ENCODE results near the gene ESPN. TPM values are rescaled to one million over a fixed set of nuclear protein-coding genes. Genes with fewer than 3 reads are reported as not detected.

The ESPN gene
- total and polyA plus RNA-seq, 2 of the 8 experiments (the other 6 are each of a cell fraction or from before 2014, with no cell fraction given): 5.2 to 16.3 TPM

DNA sequence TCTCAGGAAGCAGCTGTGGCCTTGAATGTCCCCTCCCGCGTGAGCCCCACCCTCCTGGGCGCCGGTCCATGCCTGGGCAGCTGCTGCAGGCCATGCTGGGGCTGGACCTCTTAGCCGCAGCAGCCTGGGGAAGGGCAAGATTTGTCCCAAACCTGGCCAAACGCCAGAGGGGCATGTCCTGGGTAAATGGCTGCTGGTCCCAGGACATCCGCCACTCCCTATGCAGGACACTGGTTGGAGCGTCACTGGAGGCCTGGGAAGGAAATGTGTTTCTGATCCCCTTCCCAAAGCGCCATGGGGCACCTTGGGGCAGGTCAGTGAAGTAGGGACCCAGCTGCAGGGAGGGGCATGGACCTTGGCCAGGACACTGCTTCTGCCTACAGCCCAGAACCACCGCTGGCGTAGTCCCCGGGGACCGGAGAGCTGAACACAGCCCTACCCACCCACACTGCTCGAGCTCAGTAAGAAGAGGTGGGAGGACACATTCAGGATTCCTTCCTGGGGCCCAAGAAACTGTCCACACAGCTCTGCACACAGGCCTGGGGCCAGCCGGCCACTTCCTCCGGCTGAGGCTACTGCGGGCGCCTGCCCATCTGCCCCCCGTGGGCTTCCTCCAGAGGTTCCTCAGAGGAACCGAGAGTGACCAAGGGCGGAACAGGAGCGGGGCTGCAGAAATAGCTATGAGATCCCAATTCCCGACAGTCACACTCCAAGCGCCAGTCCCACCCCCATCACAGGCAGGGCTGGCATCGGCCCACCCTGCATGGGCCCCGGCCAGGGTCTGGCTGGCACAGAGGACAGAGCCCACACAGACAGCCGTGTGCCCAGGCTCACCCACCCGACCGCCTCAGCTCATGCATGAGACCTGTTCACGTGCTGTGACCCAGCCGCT is 77.7 kb downstream of the ESPN start:
- Histone ChIP-seq H3K4me2 (ENCODE audit: insufficient read depth in 1 of 2, low read depth in 2 of 2, low read length in 2 of 2) (no peak overlapping the region), H3K79me1 (ENCODE audit: low read depth, low read length) (no peaks in the 10 kb centered on the region; the same call in 1 of the 2 replicates), H3K23ac (ENCODE audit: insufficient read length) (no peak overlapping the region), H2AK5ac (ENCODE audit: low read depth, low read length) (no peak overlapping the region), H4K5ac (ENCODE audit: insufficient read length, low read depth, low read length) (no peak overlapping the region), H3K27me3 (replicated peaks in 1 of 4; ENCODE audit: control insufficient read depth in 3 of 4, extremely low read depth in 1 of 4, insufficient read depth in 3 of 4, low read length in 3 of 4) (peaks cover 0 to 16% (median 9%) of the 10 kb centered on the region in 4 experiments; a peak in 3 of 7 replicates), H4K8ac (ENCODE audit: extremely low read depth, insufficient read depth, low read length) (peak overlapping the region; percentile 63; the same call in 1 of the 2 replicates), H2AFZ (ENCODE audit: low read length) (no peak overlapping the region), H2BK5ac (ENCODE audit: low read depth, low read length) (0 out of 2 replicates have a peak overlapping the region, but pooled peaks have one; percentile 35), H4K20me1 (replicated peaks in 1 of 2; ENCODE audit: control insufficient read depth in 1 of 2, insufficient read depth in 2 of 2, low read length in 2 of 2) (peaks cover 0 to 4% of the 10 kb centered on the region in 2 experiments), H3K18ac (ENCODE audit: extremely low read depth, low read length) (no peak overlapping the region), H3K4ac (replicated peaks; ENCODE audit: insufficient read length, low read depth, low read length) (no peak overlapping the region), H3K23me2 (ENCODE audit: low read depth, low read length) (peaks cover 4% of the 10 kb centered on the region; the same call in 1 of the 2 replicates), H3K79me2 (ENCODE audit: control insufficient read depth in 1 of 2, insufficient read depth in 2 of 2, low read length in 2 of 2) (no peaks in the 10 kb centered on the region), H2BK12ac (ENCODE audit: low read depth, low read length) (no peak overlapping the region), H3K4me3 (ENCODE audit: extremely low read depth in 1 of 4, insufficient read depth in 2 of 4, low read depth in 3 of 4, low read length in 4 of 4) (no peak overlapping the region), H4K91ac (replicated peaks; ENCODE audit: insufficient read length, low read length) (no peak overlapping the region), H3K27ac (ENCODE audit: low read depth, low read length) (no peak overlapping the region), H2BK120ac (replicated peaks; ENCODE audit: low read depth, low read length) (no peak overlapping the region), H2BK15ac (ENCODE audit: low read length) (no peak overlapping the region), H3K9me3 (ENCODE audit: insufficient read depth in 2 of 2, low read depth in 1 of 2, low read length in 1 of 2) (no peaks in the 10 kb centered on the region), H3K9ac (replicated peaks in 1 of 4; ENCODE audit: extremely low read depth in 1 of 4, low read depth in 3 of 4, low read length in 3 of 4) (no peak overlapping the region), H3K56ac (replicated peaks; ENCODE audit: insufficient read length, low read depth, low read length) (no peak overlapping the region), H3K14ac (ENCODE audit: insufficient read length) (no peak overlapping the region), H3K4me1 (replicated peaks in 1 of 4; ENCODE audit: control insufficient read depth in 3 of 4, insufficient read depth in 4 of 4, low read length in 3 of 4) (peaks cover 0 to 4% (median 0%) of the 10 kb centered on the region in 4 experiments; a peak in 2 of 7 replicates), H2BK20ac (ENCODE audit: low read length) (no peak overlapping the region), H3K36me3 (ENCODE audit: control insufficient read depth in 2 of 4, insufficient read depth in 4 of 4, low read length in 3 of 4) (no peaks in the 10 kb centered on the region)
- CTCF ChIA-PET (ENCODE audit: partially characterized antibody): interaction anchor here (0.7 to 10.2 kb wide), 9 partner anchors 10 to 64 kb away, joined by 3 to 107 read pairs (median 5); partner anchors contain the start of gene PLEKHG5
- 93% methylated on average over 30 of the region's 31 CpGs; no CpG with 5 or more reads in 1 of the 2 experiments for WGBS, 2 experiments (ENCODE audit: extremely low coverage in 1 of 2, insufficient coverage in 1 of 2, insufficient read length in 1 of 2, insufficient replicate concordance in 2 of 2, low coverage in 1 of 2, low lambda C conversion rate in 2 of 2, missing lambda C conversion rate in 1 of 2)
- POLR2A ChIA-PET (ENCODE audit: partially characterized antibody): interaction anchor here (1.3 to 3.0 kb wide), 4 partner anchors 11 to 20 kb away, joined by 6 to 8 read pairs (median 6); partner anchors contain the start of gene PLEKHG5
- TF ChIP-seq EP300 (IDR thresholded peaks at IDR 0.05; ENCODE audit: borderline replicate concordance in 1 of 2, low read depth in 2 of 2, low read length in 2 of 2) (no peak), BRCA1 (IDR thresholded peaks at IDR 0.05; ENCODE audit: low read depth, low read length) (no peak), HDAC6 (IDR thresholded peaks at IDR 0.05; ENCODE audit: low read depth, low read length) (no peak), CHD2 (IDR thresholded peaks at IDR 0.05; ENCODE audit: low read length) (no peak)
- FAIRE-seq (no peak), DNase-seq (ENCODE audit: low read depth in 1 of 2, low spot score in 2 of 2) (no peak)

Data from H1 (cell line).